ENCODE results near the gene RXRB. TPM values are rescaled to one million over a fixed set of nuclear protein-coding genes. Genes with fewer than 3 reads are reported as not detected.

Gene RXRB
- total and polyA plus RNA-seq, 2 donors (not counting 3 experiments of a cell fraction or from before 2014, with no cell fraction given): 43.4 to 44.4 TPM

DNA sequence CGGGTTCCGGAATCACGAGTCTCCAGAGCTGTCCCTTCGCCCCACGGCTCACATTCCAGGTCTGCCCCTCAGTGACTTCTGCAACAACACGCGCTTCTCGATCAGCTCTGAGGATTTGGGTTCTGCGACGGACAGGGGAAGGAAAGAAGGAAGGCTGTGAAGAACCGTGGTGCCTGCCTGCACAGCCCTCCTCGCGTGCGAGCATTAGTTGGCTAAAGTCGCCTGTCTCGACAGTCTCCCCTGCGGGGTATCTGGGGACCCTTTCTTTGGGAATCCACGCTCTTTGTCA is 48.1 kb upstream of the RXRB start:
- POLR2A ChIA-PET: interaction anchor here (1.9 to 2.7 kb wide), 3 partner anchors 23 to 277 kb away, joined by 4 to 12 read pairs (median 10); partner anchors contain the start of genes RING1, RPS18 and VPS52
- TSS peak; percentile 16 for BruUV-seq (replicated peaks)
- H3K27ac ChIP-seq (ENCODE audit: insufficient read depth, low read depth, low read length): peak overlapping the region; percentile 64

DNA sequence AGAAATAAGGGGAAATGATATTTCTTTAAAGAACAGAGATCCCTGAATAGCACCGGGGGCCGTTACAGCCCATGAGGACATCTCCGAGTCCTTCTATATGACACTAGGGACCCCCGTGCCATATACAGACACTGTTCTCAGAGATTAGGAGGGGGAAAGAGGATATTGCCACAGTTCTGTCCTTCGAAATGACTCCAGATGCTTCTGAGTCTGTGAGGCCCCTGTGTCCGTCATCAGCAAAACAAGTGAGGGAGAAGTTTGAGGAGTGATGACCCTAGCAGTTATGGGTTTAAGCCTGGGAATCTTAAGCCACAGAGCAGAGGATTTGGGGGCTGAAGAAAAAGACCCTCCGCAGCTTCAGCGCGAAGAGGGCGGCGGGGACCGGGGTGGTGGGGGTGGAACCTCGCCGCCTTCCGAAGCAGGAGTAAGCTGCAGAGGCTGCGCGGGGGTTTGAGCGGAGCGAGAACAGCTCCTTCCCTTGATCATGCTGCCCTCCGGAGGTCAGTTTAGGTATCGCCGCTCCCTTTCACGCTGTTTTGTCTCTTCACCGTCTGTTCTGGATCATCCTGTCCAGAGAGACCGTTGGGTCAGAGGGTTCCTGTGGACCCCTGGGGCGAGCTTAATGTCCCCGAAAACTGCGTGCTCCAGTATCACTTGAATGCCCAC is 47.6 kb upstream of the RXRB start:
- dilution Hi-C loops (cut with MboI; ENCODE audit: extremely low pct_ligation_motif_present, low sequenced_read_pairs): no loop called here

More for the DNA sequence above, 48.1 kb upstream of the RXRB start:
- DNase-seq (ENCODE audit: low read depth, low spot score): no peak
- H3K4me3 ChIP-seq (replicated peaks in 1 of 3; ENCODE audit: insufficient read depth in 1 of 3, low read depth in 1 of 3, low read length in 3 of 3): peak overlapping the region; percentile 13 to 51 (median 33)
- FAIRE-seq: no peak
- peak overlapping the region; percentile 57 for H3K9ac ChIP-seq (replicated peaks; ENCODE audit: extremely low read depth, insufficient read depth, low read length)
- no peaks in the 10 kb centered on the region for H3K9me1 ChIP-seq (replicated peaks; ENCODE audit: control insufficient read depth, extremely low read depth, insufficient read depth, low read length)
- H4K20me1 ChIP-seq (replicated peaks; ENCODE audit: control insufficient read depth, extremely low read depth, insufficient read depth, low read length): no peaks in the 10 kb centered on the region
- intact Hi-C loops (cut with micrococcal nuclease) (loop anchor here (1.0 to 10.0 kb wide), 5 partner anchors 40 to 364 kb away; partner anchors contain the start of gene RING1), dilution Hi-C loops (cut with MboI; ENCODE audit: extremely low pct_ligation_motif_present, low sequenced_read_pairs) (no loop called here)
- peaks cover 0 to 2% of the 10 kb centered on the region in 2 experiments for H3K36me3 ChIP-seq (ENCODE audit: control insufficient read depth in 2 of 2, extremely low read depth in 1 of 2, insufficient read depth in 2 of 2, low read length in 2 of 2)
- no peaks in the 10 kb centered on the region for H3K9me3 ChIP-seq (replicated peaks; ENCODE audit: control insufficient read depth, insufficient read depth, low read length)
- H3K4me1 ChIP-seq (ENCODE audit: control insufficient read depth, extremely low read depth, insufficient read depth, low read length): peaks cover 23% of the 10 kb centered on the region
- peak overlapping the region; percentile 91 for H3K4me2 ChIP-seq (ENCODE audit: insufficient read depth, low read length)
- H3K27me3 ChIP-seq (ENCODE audit: control insufficient read depth in 2 of 2, insufficient read depth in 2 of 2, low read length in 2 of 2): peaks cover 0 to 2% of the 10 kb centered on the region in 2 experiments
- CTCF ChIA-PET: interaction anchor here (0.7 to 4.5 kb wide), 46 partner anchors 12 to 1751 kb away, joined by 3 to 99 read pairs (median 6); partner anchors contain the start of genes HLA-DPA1, HSD17B8, RGL2 and RING1
- peak overlapping the region; percentile 81 for H2AFZ ChIP-seq (ENCODE audit: low read depth, low read length)
- no peaks in the 10 kb centered on the region for H3K79me2 ChIP-seq (ENCODE audit: control insufficient read depth, insufficient read depth, low read length)
- TF ChIP-seq FOS (IDR thresholded peaks at IDR 0.05; ENCODE audit: borderline replicate concordance, insufficient read depth, low read length) (no peak), JUN (IDR thresholded peaks at IDR 0.05; ENCODE audit: borderline replicate concordance, insufficient read depth, insufficient read length, low read depth) (no peak), POLR2AphosphoS5 (IDR thresholded peaks at IDR 0.05; ENCODE audit: insufficient read depth, low read depth, low read length) (no peak), POLR2A (IDR thresholded peaks at IDR 0.05; ENCODE audit: low read depth, low read length) (no peak)

More for the DNA sequence above, 47.6 kb upstream of the RXRB start:
- FAIRE-seq: peak; percentile 86
- Histone ChIP-seq H3K4me2 (ENCODE audit: insufficient read depth, low read length) (peak overlapping the region; percentile 91), H4K20me1 (replicated peaks; ENCODE audit: control insufficient read depth, extremely low read depth, insufficient read depth, low read length) (no peaks in the 10 kb centered on the region), H3K36me3 (ENCODE audit: control insufficient read depth in 2 of 2, extremely low read depth in 1 of 2, insufficient read depth in 2 of 2, low read length in 2 of 2) (peaks cover 0 to 2% of the 10 kb centered on the region in 2 experiments), H3K4me3 (replicated peaks in 1 of 3; ENCODE audit: insufficient read depth in 1 of 3, low read depth in 1 of 3, low read length in 3 of 3) (peak overlapping the region; percentile 13 to 51 (median 33)), H3K79me2 (ENCODE audit: control insufficient read depth, insufficient read depth, low read length) (no peaks in the 10 kb centered on the region), H3K9me1 (replicated peaks; ENCODE audit: control insufficient read depth, extremely low read depth, insufficient read depth, low read length) (no peaks in the 10 kb centered on the region), H3K9ac (replicated peaks; ENCODE audit: extremely low read depth, insufficient read depth, low read length) (peak overlapping the region; percentile 57), H3K27me3 (ENCODE audit: control insufficient read depth in 2 of 2, insufficient read depth in 2 of 2, low read length in 2 of 2) (peaks cover 2 to 6% of the 10 kb centered on the region in 2 experiments), H3K9me3 (replicated peaks; ENCODE audit: control insufficient read depth, insufficient read depth, low read length) (no peaks in the 10 kb centered on the region), H3K4me1 (ENCODE audit: control insufficient read depth, extremely low read depth, insufficient read depth, low read length) (peaks cover 23% of the 10 kb centered on the region), H2AFZ (ENCODE audit: low read depth, low read length) (peak overlapping the region; percentile 81), H3K27ac (ENCODE audit: insufficient read depth, low read depth, low read length) (peak overlapping the region; percentile 64)
- intact Hi-C loops (cut with micrococcal nuclease): loop anchor here (1.0 to 10.0 kb wide), 5 partner anchors 40 to 363 kb away; partner anchors contain the start of gene RING1
- peak; percentile 89 for DNase-seq (ENCODE audit: low read depth, low spot score)
- ChIA-PET POLR2A (interaction anchor here (0.6 to 2.7 kb wide), 5 partner anchors 24 to 276 kb away, joined by 3 to 12 read pairs (median 7); partner anchors contain the start of genes HSD17B8, RING1, RPS18 and VPS52), CTCF (interaction anchor here (0.6 to 4.5 kb wide), 56 partner anchors 11 to 1751 kb away, joined by 3 to 99 read pairs (median 5); partner anchors contain the start of genes BRD2, HLA-DPA1, HLA-DPB1 and HSD17B8)
- TF ChIP-seq EZH2 (IDR thresholded peaks at IDR 0.05; ENCODE audit: borderline replicate concordance, low read depth, low read length, severe bottlenecking): no peak
- peak; percentile 81 to 93 for TF ChIP-seq CTCF (IDR thresholded peaks at IDR 0.05; ENCODE audit: extremely low read depth in 1 of 2, insufficient read depth in 1 of 2, low read depth in 1 of 2, low read length in 2 of 2)
- TF ChIP-seq GATA2 (IDR thresholded peaks at IDR 0.05; ENCODE audit: insufficient read depth, insufficient read length, low read depth, low read length): no peak
- BruUV-seq (replicated peaks): no TSS peak
